HG02610 (cell line): Measurements from ENCODE around the gene DHX16.
A peak's percentile ranks its signal among the peaks of the same experiment; 100 is the strongest.
"Not testable (repeated sequence)": the region's sequence is repeated elsewhere in the genome, so short reads cannot be mapped to it uniquely, and the experiment has no call there.

ENCODE experiments used
- ATAC-seq: cut with Tn5 transposase; IDR thresholded peaks from one replicate; pipeline ENCODE4 v1.9.1; 2021; ENCODE audit warnings: mild to moderate bottlenecking, moderate library complexity; ENCODE audit not compliant: unreplicated experiment

Gene DHX16

DNA sequence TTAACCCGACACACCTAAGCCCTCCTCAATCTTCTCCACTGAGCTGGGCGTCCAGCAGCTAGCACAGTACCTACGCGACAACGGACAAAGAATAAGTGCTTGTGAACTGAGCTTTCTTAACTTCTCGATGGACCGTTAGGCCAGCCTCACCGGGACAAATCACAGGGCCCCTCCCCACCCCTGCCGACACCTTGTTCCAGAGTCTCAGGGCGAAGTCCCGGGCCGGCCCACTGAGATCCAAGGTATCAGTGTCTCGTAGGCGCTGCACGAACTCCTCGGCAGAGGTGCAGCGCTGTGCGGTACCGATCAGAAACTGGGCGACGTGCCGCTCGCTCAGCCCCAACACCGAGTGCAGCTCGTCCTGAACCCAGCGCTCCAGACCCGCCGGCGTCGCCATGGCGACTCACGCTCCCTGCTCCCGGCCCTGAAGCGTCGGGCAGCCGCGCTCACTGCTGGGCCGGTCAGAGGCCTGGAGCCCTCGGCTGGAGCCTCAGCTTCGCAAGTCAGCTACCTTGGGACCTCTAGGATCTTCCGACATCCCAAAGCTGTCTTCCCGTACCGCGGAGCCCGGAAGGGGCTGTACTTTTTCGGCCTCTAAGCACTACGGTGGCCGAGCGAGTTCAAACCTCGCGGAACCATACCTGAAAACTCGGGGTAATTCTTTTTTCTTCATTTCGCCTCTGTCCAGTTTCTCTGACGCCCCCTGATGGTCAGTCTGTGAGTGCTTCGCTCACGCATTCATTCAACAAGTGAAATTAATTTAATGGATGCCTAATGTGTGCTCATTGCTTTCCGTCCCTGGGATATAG is at the start of gene DHX16:
DHX16 (minus strand) TSS at position 562 of the 809 bp plus-strand sequence; CDS start at position 397, 165 bp downstream.
- ATAC-seq: peak; percentile 66

DNA sequence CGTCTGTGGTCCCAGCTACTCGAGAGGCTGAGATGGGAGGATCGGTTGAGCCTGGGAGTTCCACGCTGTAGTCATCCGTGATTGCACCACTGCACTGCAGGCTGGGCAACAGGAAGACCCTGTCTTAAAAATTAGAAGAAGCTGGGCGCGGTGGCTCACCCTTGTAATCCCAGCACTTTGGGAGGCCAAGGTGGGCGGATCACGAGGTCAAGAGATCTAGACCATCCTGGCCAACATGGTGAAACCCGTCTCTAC is 49.1 kb upstream of the DHX16 start:
- not testable (repeated sequence) for ATAC-seq

- ATAC-seq: peak; percentile 18
These were observed 48.6 kb upstream of the DHX16 start for GRCh38 chr6:30721198-30722024.

DNA sequence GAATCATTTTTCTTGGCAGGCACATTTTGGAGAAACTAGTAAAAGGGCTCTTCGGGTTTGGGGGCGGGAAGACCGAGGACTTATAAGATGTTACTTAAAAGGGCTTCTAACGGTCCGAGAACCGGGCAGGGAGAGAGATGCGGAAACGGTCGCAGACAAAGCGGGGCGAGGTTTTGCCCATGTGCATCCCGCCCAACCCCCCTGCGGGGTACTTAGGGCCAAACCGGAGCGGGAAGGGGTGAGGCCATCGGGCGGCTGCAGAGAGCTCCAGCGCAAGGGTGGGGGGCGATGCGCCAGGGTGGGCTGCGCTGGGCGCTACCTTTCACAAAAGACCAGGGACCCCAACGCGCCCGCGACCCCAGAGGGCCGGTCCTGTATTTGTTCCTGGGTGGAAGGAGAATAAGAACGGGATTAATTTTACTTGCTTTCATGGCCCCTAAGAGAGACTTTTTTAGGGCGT is 48.0 kb upstream of the DHX16 start:
- ATAC-seq: no peak

- ATAC-seq: peak; percentile 46
These were observed 47.3 kb upstream of the DHX16 start, which contains the start of gene TUBB for GRCh38 chr6:30719791-30720737. TUBB (plus strand) TSS chr6:30720352; CDS start chr6:30720507, 155 bp downstream.

- no peak for ATAC-seq
These were observed 46.5 kb upstream of the DHX16 start for GRCh38 chr6:30719356-30719755.

DNA sequence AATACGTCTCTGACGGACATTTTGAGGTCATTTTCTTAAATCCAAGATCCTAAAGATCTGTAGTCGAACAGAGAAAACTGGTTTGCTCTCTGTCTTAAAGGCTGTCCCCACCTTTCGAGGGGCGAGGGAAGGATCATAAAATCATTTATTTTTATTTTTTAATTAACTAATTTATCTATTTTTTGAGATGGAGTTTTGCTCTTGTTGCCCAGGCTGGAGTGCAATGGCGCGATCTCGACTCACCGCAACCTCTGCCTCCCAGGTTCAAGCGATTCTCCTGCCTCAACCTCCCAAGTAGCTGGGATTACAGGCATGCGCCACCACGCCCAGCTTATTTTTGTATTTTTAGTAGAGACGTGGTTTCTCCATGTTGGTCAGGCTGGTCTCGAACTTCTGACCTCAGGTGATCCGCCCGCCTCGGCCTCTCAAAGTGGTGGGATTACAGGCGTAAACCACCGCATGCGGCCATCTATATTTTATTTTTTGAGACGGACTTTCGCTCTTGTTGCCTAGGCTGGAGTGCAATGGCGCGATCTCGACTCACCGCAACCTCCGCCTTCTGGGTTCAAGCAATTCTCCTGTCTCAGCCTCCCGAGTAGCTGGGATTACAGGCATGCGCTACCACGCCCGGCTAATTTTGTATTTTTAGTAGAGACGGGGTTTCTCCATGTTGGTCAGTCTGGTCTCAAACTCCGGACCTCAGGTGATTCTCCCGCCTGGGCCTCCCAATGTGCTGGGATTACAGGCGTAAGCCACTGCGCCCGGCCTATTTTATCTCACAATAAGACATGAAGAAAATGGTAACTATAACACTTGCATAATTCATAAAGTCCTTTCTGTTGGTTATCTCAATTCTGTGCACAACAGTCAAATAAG is 45.3 kb upstream of the DHX16 start:
- not testable (repeated sequence) for ATAC-seq

- peak; percentile 74 for ATAC-seq
These were observed 44.5 kb upstream of the DHX16 start, which contains the start of gene MDC1 for GRCh38 chr6:30717129-30717844. MDC1 (minus strand) TSS chr6:30717281; CDS start chr6:30715175, 2,106 bp downstream.

- ATAC-seq: no peak
These were observed 44.0 kb upstream of the DHX16 start for GRCh38 chr6:30716879-30717128.

DNA sequence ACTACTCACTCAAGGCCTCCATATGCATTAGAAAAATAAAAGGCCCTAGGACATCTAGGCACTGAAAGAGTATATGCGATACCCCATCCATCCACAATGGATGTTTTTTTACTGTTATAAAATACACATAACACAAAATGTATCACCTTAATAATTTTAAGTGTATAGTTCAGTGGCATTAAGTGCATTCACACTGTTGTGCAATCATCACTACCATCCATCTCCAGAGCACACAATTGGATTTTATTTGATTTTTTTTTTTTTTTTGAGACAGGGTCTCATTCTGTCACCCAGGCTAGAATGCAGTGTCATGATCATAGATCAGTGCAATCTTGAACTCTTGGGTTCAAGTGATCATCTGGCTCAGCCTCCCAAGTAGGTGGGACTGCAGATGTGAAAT is 41.5 kb upstream of the DHX16 start:
- no peak for ATAC-seq

DNA sequence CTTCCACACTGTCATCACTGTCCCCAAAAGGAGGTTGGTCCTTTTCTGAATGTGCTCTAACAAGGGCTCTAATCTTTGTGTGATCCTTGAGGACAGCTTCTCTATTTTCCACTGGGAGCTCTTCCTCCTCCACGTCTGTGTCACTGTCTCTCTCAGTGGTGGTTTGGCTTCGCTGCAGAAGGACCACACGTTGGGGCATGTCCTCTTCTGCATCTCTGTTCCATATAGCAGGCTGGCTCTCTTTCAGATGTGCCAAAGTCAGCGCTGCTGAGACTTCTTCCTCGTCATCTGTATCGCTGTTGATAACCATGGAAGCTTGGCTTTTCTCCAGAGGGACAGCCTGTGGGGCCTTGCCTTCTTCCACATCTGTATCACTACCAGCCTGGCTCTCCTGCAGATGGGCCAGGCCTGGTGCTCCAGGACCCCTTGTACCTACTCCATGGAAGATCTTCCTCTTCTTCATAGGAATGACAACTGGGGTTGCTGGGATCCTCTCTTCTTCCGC is 39.7 kb upstream of the DHX16 start:
- no peak for ATAC-seq

GRCh38 chr6:30711758-30712380 is 39.1 kb upstream of the DHX16 start:
- no peak for ATAC-seq

DNA sequence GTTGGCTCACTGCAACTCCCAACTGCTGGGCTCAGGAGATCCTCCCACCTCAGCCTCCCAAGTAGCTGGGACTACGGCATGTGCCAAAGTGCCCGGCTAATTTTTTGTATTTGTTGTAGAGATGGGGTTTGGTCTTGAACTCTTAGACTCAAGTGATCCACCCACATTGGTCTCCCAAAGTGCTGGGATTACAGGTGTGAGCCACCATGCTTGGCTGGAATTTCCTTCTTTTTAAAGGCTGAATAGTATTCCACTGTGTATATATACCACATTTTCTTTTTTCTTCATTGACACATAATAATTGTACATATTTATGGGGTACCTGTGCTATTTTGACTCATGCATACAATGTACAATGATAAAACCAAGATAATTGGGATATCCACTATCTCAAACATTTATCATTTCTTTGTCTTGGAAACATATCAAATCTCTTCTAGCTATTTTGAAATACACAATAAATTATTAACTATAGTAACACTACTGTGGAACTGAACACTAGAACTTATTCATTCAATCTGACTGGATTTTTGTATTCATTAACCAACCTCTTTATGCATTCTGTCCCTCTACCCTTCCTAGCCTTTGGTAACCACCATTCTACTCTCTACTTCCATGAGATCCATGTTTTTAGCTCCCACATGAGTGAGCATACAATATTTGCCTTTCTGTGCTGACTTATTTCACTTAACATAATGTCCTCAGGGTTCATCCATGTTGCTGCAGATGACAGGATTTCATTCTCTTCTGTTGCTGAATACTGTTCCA is 36.5 kb upstream of the DHX16 start:
- ATAC-seq: no peak

DNA sequence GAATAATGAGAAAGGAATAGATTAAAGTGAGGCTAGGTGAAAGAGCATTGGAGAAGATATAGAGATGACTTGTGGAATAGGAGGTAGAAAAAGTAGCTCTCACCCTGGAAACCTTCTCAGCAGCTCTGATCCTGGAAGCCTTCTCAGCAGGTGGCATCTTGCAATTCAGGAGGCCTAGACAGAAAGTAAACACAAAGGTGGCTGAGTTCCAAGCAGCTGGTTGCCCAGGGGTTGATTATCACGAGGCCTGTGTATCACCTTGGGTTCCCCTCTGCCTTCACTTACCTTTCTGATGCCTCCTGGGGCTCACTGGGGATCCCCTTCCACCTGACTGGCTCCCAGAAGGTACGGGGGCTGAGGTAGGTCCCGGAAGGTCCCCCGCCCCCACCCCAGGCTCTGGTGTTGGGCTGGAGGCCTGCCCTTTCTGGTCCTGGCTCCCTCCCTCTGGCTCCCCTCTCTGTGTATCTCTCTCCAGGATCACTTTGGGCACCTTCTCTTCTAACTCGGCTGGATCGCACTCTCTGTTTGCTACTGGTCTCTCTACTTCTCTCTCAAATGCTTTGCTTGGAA is 34.6 kb upstream of the DHX16 start:
- no peak for ATAC-seq

DNA sequence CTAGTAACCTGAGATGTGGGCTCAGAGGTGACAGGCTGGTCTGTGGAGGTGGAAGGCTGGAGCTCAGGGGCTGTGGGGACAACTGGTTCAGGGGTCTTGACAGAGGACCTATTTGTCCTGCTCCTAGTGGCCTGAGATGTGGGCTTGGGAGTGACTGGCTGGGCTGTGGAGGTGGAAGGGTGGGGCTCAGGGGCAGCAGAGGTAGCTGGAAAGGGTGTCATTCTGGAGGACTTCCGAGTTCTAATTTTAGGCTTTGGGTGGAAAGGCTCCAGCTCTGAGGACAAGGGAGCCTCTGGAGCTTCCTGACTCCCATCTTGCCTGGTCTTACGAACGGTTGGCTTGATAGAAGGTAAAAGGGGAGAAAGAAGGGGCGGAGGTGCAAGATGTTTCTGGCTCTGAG is 32.8 kb upstream of the DHX16 start:
- no peak for ATAC-seq

DNA sequence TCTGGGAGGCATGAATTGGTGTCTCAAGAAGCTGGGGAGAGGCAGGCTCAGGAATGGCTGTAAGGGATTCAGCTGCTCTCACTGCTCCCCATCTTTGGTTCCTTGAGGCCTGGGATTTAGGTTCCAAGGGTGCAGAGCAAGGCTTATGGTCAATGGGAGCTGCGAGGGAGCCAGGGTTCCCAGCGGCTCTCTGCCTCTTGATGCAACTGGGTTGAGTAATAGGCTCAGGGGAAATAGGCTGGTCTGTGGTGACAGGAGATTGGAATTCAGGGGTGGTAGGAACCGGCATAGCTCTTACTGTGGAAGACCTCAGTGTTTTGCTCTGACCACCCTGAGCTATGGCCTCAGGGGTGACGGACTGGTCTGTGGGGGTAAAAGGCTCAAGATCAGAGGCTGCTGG is 31.0 kb upstream of the DHX16 start:
- ATAC-seq: no peak

- no peak for ATAC-seq
These were observed 30.2 kb upstream of the DHX16 start for GRCh38 chr6:30703011-30703410.

- no peak for ATAC-seq
These were observed 27.5 kb upstream of the DHX16 start for GRCh38 chr6:30700340-30700739.
